ENCODE measurements around the gene ANAPC10.
"Not testable (repeated sequence)": the region's sequence is repeated elsewhere in the genome, so short reads cannot be mapped to it uniquely, and the experiment has no call there.

The ANAPC10 gene

DNA sequence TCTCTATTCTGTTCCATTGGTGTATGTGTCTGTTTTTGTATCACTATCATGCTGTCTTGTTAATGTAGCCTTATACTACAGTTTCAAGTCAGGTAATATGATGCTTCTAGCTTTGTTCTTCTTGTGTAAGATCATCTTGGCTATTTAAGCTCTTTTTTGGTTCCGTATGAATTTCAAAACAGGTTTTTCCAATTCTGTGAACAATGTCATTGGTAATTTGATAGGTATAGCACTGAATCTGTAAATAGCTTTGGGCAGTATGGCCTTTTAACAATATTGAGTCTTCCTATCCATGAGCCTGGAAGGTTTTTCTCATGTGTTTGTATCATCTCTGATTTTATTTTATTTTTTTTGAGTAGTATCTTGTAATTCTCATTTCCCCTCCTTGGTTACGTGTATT lies 94.3 kb downstream of the ANAPC10 start:
- DNase-seq (ENCODE audit: low spot score) = no peak

DNA sequence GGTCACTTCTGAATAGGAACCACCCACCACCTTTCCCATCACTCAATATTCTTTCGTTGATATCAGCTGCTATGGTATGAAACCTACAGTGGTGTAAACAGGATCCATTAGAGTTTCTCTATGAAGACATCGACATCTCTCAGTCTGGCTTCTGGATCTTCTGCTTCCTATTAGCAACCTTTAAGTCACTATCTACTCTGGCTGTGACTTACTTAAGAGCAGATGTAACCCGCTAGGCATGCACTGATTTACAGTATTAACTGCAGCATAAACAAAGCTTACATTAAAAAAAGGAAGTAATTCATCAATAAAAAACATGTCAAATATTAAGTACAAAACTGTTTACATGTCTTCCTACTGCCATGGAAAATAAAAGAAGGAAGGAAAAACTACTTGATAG lies 96.4 kb downstream of the ANAPC10 start:
- no peak for DNase-seq (ENCODE audit: low spot score)

DNA sequence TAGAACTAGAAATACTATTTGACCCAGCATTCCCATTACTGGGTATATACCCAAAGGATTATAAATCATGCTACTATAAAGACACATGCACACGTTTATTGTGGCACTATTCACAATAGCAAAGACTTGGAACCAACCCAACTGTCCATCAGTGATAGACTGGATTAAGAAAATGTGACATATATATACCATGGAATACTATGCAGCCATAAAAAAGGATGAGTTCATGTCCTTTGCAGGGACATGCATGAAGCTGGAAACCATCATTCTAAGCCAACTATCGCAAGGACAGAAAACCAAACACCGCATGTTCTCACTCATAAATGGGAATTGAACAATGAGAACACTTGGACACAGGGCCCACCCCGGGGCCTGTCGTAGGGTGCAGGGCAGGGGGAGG lies 97.3 kb downstream of the ANAPC10 start:
- not testable (repeated sequence) for DNase-seq (ENCODE audit: low spot score)

DNA sequence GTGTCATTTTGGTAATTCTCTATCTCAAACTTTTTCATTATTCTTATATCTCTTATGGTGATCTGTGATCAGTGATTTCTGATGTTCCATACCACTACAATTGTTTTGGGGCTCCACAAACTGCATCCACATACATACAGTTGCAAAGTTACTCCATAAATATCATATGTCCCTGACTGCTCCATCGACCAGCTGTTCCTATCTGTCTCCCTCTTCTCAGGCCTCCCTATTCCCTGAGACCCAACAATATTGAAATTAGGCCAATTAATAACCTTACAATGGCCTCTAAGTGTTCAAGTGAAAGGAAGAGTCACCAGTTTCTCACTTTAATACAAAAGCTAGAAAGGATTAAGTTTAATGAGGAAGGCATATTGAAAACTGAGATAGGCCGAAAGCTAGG lies 108.7 kb downstream of the ANAPC10 start:
- DNase-seq (ENCODE audit: low spot score) = no peak

DNA sequence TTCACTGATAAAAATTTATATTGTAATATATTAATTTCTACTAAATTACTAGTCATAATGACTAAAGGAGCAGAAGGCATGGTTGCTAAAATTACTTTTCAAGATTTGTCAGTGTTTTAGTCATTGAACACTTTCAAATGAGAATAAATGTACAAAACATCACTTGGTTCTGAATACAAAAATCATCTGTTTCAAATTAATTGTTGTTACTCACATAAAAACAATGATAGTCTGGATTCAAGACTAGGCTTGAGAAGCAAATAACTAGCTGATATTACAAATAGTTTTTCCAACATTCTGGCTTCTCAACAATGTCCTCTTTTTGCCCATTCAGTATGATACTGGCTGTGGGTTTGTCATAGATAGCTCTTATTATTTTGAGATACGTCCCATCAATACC lies 112.5 kb downstream of the ANAPC10 start:
- DNase-seq (ENCODE audit: low spot score) = no peak

DNA sequence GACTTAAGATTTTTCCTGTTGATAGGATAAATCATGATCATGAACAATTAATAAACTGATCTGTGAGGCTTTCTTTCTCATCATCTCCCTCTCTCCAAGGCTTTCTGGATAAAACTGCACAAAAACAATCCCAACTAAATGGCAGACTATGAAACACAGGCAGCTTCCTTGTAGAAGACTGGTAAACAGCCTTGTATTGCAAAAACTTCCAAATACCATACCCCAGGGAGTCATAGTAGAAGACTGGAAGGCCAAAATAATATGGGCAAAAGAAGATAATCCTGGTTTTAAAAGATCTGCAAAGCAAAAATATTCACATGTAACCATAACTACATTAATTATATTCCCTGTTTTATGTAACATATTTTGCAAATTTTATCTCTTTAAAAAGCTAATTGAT lies 113.0 kb downstream of the ANAPC10 start:
- no peak for DNase-seq (ENCODE audit: low spot score)

DNA sequence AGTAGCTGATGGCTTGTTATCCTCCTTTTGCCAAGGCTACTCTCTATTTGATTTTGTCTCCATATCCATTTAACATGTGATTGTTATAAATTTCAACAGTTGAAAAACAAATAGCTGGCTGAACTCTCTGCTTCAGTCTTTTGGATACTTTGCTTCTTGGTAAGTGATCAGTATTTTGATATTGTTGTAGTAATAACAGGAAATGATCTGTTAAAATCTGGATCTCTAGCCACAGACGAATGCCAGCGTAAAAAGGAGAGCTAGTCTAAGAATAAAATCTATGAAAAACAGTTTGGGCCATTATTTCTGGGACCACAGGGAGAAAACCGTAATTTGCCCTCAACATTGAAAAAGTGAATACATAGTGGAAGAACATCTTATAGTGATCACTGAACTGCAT lies 113.8 kb downstream of the ANAPC10 start:
- no peak for DNase-seq (ENCODE audit: low spot score)

DNA sequence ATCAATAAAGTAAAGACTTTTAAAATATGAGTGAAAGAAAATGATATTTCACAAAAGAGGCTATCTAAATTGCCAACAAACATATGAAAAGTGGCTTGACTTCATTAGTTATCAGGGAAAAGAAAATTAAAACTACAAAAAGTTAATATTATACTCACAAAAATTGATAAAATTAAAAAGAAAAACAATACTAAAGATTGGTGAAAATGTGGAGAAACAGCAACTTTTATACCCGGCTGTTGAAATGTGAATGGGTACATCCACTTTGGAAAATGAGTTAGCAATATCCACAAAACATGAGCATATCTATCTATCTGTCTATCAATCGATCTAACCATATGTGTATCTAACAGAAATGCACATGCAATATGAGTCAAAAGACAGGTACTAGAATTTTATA lies 122.3 kb downstream of the ANAPC10 start:
- no peak for DNase-seq (ENCODE audit: low spot score)

DNA sequence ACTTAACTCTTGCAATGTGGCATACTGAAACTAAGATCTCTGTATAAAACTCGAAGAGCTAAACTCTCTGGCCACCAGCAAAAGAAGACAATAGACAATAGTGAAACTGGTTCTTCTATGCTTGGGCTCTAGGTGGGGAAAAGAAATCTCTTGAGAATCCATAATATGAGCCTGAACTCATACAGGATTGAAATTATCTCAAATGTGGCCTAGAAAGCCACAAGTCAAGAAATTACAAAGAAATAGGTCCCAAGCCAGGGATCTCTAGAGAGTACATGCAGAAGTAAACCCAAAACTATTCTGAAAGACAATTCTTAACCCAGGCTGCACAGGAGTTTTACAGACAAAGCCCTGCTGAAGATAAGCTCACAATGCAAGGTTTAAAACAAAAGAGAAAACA lies 127.4 kb downstream of the ANAPC10 start:
- no peak for DNase-seq (ENCODE audit: low spot score)

DNA sequence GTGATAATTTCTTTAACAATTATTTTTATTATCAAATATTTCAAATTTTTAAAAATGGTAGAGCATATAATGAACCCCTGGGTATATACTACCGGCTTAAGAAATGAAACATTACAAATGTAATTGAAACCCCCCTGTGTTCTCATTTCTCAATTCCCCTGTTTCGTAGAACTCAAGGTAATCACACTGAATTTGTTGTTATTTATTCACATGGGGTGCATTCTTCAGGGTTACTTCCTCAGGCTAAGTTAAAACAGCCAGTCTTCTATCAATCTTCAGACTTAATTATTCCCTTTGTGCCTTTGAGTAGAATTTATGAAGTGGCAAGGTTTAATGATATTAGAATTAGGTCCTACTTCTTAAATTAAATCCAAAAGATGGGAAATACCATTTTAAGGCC lies 128.2 kb downstream of the ANAPC10 start:
- no peak for DNase-seq (ENCODE audit: low spot score)

DNA sequence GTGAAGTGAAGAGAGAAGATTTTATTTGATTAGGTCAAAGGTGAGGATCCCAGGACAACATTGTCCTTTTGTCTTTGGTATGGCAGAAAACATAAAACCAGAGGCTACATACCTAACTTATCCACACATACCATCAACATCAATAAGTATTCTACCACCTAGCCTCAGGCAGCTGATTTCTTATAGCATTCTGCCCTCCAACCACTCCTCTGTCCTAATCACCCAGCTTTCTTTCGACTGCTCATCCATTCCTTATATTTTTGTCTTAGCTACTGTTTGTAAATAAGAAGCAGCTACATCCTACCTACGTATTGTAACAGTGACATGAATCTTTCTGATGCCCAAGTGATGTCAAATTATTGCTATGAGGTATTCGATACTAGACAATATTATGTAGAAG lies 129.4 kb downstream of the ANAPC10 start:
- no peak for DNase-seq (ENCODE audit: low spot score)

DNA sequence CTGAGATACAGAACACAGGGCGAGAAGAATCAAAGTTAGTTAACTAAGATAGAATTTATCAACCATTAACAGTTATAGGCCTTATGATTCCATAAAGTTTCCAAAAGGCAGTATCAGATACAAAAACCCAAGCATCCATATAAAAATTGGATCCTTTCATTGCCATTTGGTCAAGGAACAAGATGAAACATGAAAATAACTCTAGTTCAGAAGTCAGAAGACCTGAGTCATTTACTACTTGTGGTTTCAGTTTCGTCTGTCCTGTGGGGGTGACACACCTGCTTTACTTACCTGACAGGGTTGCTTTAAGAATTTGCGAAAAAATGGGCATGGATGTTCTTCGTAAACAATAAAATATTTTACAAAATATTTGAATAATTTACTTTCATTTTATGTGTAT lies 130.8 kb downstream of the ANAPC10 start:
- no peak for DNase-seq (ENCODE audit: low spot score)

DNA sequence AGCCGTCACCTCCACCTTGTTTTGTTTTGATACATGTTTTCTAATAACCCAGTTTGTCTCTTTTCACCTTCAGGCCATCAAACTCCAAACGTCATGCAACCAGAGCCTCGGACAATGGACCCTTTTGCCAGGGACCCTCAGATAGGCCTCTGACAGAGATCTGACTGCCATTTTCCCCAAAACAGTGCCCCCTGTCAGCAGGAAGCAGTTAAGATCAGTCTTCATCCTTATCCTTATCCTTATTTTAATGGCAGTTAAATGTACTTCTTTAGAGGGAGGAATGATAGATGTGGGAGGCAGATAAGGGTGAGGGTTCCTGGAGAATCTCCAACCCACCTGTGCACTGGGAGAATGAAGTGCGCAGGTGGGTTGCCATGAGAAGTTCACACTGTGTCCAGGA lies 135.7 kb downstream of the ANAPC10 start:
- no peak for DNase-seq (ENCODE audit: low spot score)

DNA sequence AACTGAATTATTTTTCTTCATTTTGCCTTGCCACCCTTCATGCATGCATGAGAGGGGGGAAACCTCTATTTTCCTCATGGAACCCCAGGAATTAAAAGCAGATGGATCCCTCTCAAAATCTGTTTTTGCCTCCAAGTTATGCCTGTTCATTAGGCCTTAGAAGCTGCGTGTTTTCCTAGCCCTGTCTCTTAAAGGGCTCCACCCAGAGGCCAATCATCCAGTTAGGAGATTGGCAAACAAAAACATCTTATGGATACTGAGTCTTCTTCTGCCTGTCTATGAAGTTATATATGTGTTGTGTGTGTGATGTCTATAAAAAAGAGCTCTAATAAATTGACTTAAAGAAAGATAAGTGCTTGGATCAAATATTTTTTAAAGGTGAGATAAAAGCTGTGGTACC lies 142.9 kb downstream of the ANAPC10 start:
- no peak for DNase-seq (ENCODE audit: low spot score)

DNA sequence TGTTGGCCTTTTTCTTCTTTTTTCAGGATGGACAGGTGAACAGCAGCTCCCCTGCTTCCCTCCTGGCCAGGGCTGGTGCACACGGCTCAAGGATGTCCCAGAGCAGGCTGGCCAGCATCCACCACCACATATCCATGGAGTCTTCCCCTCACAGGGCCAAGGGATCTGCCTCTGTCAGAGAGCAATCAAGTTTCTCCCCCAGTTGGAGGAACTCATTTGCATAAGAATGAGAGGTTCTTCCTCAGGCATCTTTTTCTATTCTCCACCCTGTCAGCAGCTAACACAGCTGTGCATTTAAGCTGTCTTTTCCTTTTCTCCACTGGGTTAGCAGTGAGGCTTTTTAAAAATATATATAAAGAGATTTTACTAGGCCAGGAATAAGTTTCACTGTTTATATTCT lies 143.8 kb downstream of the ANAPC10 start:
- no peak for DNase-seq (ENCODE audit: low spot score)

DNA sequence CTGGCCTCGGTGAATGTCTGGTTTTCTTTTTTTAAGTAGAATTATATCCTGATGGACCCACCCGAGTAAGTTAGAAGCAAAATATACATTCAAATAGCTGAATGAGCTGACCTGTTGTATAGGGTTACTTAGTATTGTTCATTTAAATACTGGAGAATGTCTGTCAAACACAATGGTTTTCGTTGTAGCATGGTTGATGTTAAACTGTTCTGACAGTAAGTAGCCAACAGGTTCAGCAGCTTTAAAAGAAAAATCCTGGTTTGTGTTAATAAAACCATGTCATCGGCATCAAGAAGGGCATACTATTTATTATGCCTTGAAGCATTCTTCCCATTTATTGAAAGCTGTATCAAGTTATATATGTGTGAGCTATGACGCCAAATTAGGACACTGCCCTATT lies 149.6 kb downstream of the ANAPC10 start:
- no peak for DNase-seq (ENCODE audit: low spot score)

DNA sequence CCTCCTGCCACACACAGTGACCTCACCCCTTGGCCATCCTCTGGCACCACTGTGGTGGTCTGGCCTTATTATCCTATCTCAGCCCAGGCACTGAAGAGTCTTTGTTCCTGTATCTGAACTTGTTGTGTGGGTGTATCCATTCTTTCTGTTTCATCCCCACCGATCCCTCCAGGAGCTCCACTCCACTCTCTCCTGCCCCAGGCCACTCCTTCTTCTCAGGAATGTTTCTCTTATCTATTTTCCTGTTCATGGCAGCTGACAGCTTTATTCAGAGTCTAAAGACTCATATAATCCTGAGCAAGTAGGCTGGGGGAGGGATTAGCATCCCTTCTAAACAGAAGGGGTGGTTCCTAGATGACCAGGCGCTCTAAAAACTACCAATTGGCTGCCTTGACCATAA lies 150.0 kb downstream of the ANAPC10 start:
- peak; percentile 65 for DNase-seq (ENCODE audit: low spot score)

All from ecto neural progenitor cell (in vitro differentiated cells).